K562 (cell line): ENCODE results near the gene GNG5.
"Not testable (repeated sequence)": the region's sequence is repeated elsewhere in the genome, so short reads cannot be mapped to it uniquely, and the experiment has no call there.

Experiments used
- ATF2 ChIP-seq: sonication (generic); formaldehyde crosslinking; IDR thresholded peaks from 2 replicates; pipeline ENCODE4 v1.8.1; 2022; ENCODE audit warnings: missing genetic modification reagents
- BMI1 ChIP-seq: fragments of 150-350 bp; IDR thresholded peaks from 2 replicates; pipeline ENCODE4 v1.6.1; 2014; ENCODE audit warnings: low read length
- CHCHD3 ChIP-seq: fragments of 250-450 bp; sonication (Bioruptor Pico); IDR thresholded peaks from 2 replicates; pipeline ENCODE4 v2.1.2; 2022; ENCODE audit warnings: mild to moderate bottlenecking
- CTCF ChIP-seq, 3 experiments: IDR thresholded peaks in 2 of 3; conservative IDR thresholded peaks in 1 of 3; 2 replicates each; pipeline ENCODE4 v1.5.1; 2011 to 2012; ENCODE audit warnings: low read length in 3 of 3, mild to moderate bottlenecking in 3 of 3, control low read depth in 2 of 3, improper control_type of control experiment in 1 of 3, inconsistent platforms in 1 of 3, low read depth in 1 of 3, mixed read lengths in 1 of 3, moderate library complexity in 1 of 3; ENCODE audit not compliant: insufficient read depth in 2 of 3
- POLR2A ChIP-seq: fragments of 450-650 bp; conservative IDR thresholded peaks from 2 replicates; pipeline ENCODE4 v1.6.1; 2016
- RAD21 ChIP-seq, 2 experiments: fragments of 250-450 bp in 1 of 2; fragments of 450-650 bp in 1 of 2; sonication (Bioruptor Pico) in 1 of 2; formaldehyde crosslinking in 1 of 2; IDR thresholded peaks in 1 of 2; conservative IDR thresholded peaks in 1 of 2; 2 replicates each; pipeline versions ENCODE4 v1.4.0 to v1.8.0; 2020 to 2022; ENCODE audit warnings: mild to moderate bottlenecking in 2 of 2, moderate library complexity in 1 of 2
- REST ChIP-seq, 2 experiments: fragments of 450-650 bp; formaldehyde crosslinking in 1 of 2; IDR thresholded peaks; 2 replicates each; pipeline versions ENCODE4 v1.4.0 to v1.6.1; 2014 to 2020; ENCODE audit warnings: mild to moderate bottlenecking in 2 of 2, borderline replicate concordance in 1 of 2, low read depth in 1 of 2
- STAG1 ChIP-seq: sonication (generic); formaldehyde crosslinking; IDR thresholded peaks from 2 replicates; pipeline ENCODE4 v1.5.0; 2020; ENCODE audit warnings: missing genetic modification reagents, borderline replicate concordance
- TAF1 ChIP-seq: IDR thresholded peaks from 2 replicates; pipeline ENCODE4 v1.6.1; 2011; ENCODE audit warnings: mild to moderate bottlenecking, low read length, moderate library complexity; ENCODE audit not compliant: insufficient read depth, control insufficient read depth, severe bottlenecking; ENCODE audit errors: extremely low read depth
- ZC3H4 ChIP-seq: sonication (generic); formaldehyde crosslinking; IDR thresholded peaks from 2 replicates; pipeline ENCODE4 v1.9.0; 2021; ENCODE audit warnings: missing genetic modification reagents, borderline replicate concordance
- ZNF184 ChIP-seq: sonication (generic); formaldehyde crosslinking; IDR thresholded peaks from 2 replicates; pipeline ENCODE4 v1.5.0; 2020; ENCODE audit warnings: missing genetic modification reagents
- ZNF282 ChIP-seq: sonication (generic); formaldehyde crosslinking; IDR thresholded peaks from 2 replicates; pipeline ENCODE4 v1.8.1; 2023; ENCODE audit warnings: missing genetic modification reagents
- ZNF75A ChIP-seq: fragments of 450-650 bp; formaldehyde crosslinking; IDR thresholded peaks from 2 replicates; pipeline ENCODE4 v1.4.0; 2020; ENCODE audit warnings: mild to moderate bottlenecking
- TF ChIP-seq, protein P1 (sequence below): fragments of 250-450 bp; sonication (Bioruptor Pico); IDR thresholded peaks from 2 replicates; pipeline ENCODE4 v1.5.0; 2021; ENCODE audit warnings: mild to moderate bottlenecking, borderline replicate concordance

- TF ChIP-seq ATF2 (CRISPR knock-in tag); ZC3H4 (CRISPR knock-in tag); CHCHD3; ZNF184; CTCF (IDR thresholded peaks at IDR 0.05 in 2 of 3, conservative IDR thresholded peaks at IDR 0.05 in 1 of 3; ENCODE audit: insufficient read depth in 2 of 3, low read depth in 1 of 3, low read length in 3 of 3); STAG1 (CRISPR knock-in tag); REST (IDR thresholded peaks at IDR 0.05; ENCODE audit: borderline replicate concordance); REST (CRISPR knock-in tag; IDR thresholded peaks at IDR 0.05; ENCODE audit: low read depth); ZNF282 (CRISPR knock-in tag); RAD21 (CRISPR knock-in tag; conservative IDR thresholded peaks at IDR 0.05 in 1 of 2, IDR thresholded peaks at IDR 0.05 in 1 of 2); BMI1; POLR2A; ZNF75A (CRISPR knock-in tag); TAF1: not testable (repeated sequence)
- TF ChIP-seq, protein P1, sequence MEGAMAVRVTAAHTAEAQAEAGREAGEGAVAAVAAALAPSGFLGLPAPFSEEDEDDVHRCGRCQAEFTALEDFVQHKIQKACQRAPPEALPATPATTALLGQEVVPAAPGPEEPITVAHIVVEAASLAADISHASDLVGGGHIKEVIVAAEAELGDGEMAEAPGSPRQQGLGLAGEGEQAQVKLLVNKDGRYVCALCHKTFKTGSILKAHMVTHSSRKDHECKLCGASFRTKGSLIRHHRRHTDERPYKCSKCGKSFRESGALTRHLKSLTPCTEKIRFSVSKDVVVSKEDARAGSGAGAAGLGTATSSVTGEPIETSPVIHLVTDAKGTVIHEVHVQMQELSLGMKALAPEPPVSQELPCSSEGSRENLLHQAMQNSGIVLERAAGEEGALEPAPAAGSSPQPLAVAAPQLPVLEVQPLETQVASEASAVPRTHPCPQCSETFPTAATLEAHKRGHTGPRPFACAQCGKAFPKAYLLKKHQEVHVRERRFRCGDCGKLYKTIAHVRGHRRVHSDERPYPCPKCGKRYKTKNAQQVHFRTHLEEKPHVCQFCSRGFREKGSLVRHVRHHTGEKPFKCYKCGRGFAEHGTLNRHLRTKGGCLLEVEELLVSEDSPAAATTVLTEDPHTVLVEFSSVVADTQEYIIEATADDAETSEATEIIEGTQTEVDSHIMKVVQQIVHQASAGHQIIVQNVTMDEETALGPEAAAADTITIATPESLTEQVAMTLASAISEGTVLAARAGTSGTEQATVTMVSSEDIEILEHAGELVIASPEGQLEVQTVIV (CRISPR knock-in tag) = not testable (repeated sequence)
Measured at GRCh38 chr1:84507887-84508286, 1.5 kb upstream of the GNG5 start.
